Adrenal gland (tissue), 12 donors: ENCODE data around the gene RPL29. TPM values are rescaled to one million over a fixed set of nuclear protein-coding genes. Genes with fewer than 3 reads are reported as not detected.

ENCODE experiments used
- DNase-seq, 7 donors: peaks; one replicate each; pipeline ENCODE4 v3.0.0-alpha.2; 2019 to 2020
- H3K27ac ChIP-seq, 5 donors: fragments of 200-600 bp; sonication (generic) in 4 of 5; 1 replicate in 3 of 5; 2 replicates in 2 of 5; pipeline versions ENCODE4 v1.5.1 to v1.8.0; 2016 to 2020; ENCODE audit warnings: mild to moderate bottlenecking in 1 of 5
- H3K27me3 ChIP-seq: fragments of 200-600 bp; 2 replicates; pipeline ENCODE4 v1.8.0; 2021
- H3K36me3 ChIP-seq, 2 donors: fragments of 200-600 bp; replicated peaks in 1 of 2; 1 replicate in 1 of 2; 2 replicates in 1 of 2; pipeline versions ENCODE4 v1.5.1 to v1.8.0; 2018 to 2022
- H3K4me1 ChIP-seq, 2 donors: fragments of 200-600 bp; replicated peaks in 1 of 2; 1 replicate in 1 of 2; 2 replicates in 1 of 2; pipeline versions ENCODE4 v1.5.1 to v1.8.0; 2018 to 2021
- H3K4me3 ChIP-seq, 4 donors: fragments of 200-600 bp; sonication (generic) in 3 of 4; one replicate each; pipeline ENCODE4 v1.5.1; 2016 to 2018
- H3K9me3 ChIP-seq, 3 donors: fragments of 200-600 bp; sonication (generic) in 1 of 3; replicated peaks in 1 of 3; 1 replicate in 2 of 3; 2 replicates in 1 of 3; pipeline versions ENCODE4 v1.5.1 to v1.8.0; 2016 to 2021
- CTCF ChIP-seq, 6 experiments: fragments of 450-650 bp in 4 of 6; fragments of 200-600 bp in 2 of 6; sonication (generic) in 1 of 6; IDR thresholded peaks; 1 replicate in 5 of 6; 2 replicates in 1 of 6; pipeline versions ENCODE4 v1.5.1 to v1.8.0; 2016 to 2021; ENCODE audit warnings: antibody characterized with exemption in 6 of 6, mild to moderate bottlenecking in 2 of 6, moderate library complexity in 1 of 6
- POLR2A ChIP-seq, 2 donors: fragments of 450-650 bp; IDR thresholded peaks; one replicate each; pipeline ENCODE4 v1.6.1; 2017; ENCODE audit warnings: antibody characterized with exemption in 2 of 2, mild to moderate bottlenecking in 2 of 2, moderate library complexity in 1 of 2
- WGBS, 4 donors: extraction: QIAGEN DNeasy Blood & Tissue Kit in 2 of 4; methylation state at CpG; one replicate each; pipeline versions ENCODE4 v1.1.5 to v1.1.7; 2013 to 2017; 5-methylcytosine and 5-hydroxymethylcytosine counted together
- intact Hi-C, 2 donors: fragments of 100-400 bp; cut with DNase I; formaldehyde crosslinking; loops; one replicate each; pipeline versions ENCODE4 v1.14.1 to v1.15.0; 2022 to 2023
- polyA plus RNA-seq, 3 donors: library from polyadenylated mRNA; stranded (reverse); fragments of 200-250 nt in 2 of 3; fragments of 350-450 nt in 1 of 3; fragmentation: Illumina TruSeq in 1 of 3; extraction: RNeasy Lipid Tissue Mini Kit (QIAGEN cat#74804) in 1 of 3; gene quantifications; one replicate each; pipeline ENCODE4 v1.2.3, GENCODE V29; 2013 to 2014
- total RNA-seq, 9 donors: library from RNA; depleted of rRNA in 4 of 9; stranded (reverse); fragments of >200 nt in 4 of 9; fragments of 120-200 nt in 1 of 9; fragmentation: NEBNext Ultra II Directional in 1 of 9; extraction: Animal tissue kit (Norgen Biotek cat#: 25700) in 1 of 9; gene quantifications; one replicate each; pipeline versions ENCODE4 v1.1.0 to v1.2.4, GENCODE V29; 2013 to 2023
- donor health status: healthy with polysubstance abuse.
- donor health status: Bipolar disorder and iron deficiency.
- donor health status: DM: yes; HTN: yes; CAD: no.
- donor health status: DM: no; HTN: no; CAD: no.
- donor health status: DM: no; HTN: no; CAD: no.
- donor health status: DM: yes; HTN: yes; CAD: no.

Gene RPL29
- total and polyA plus RNA-seq, 12 donors = 947 to 3,421 (median 1,448) TPM

- H3K36me3 ChIP-seq = no peaks in the 10 kb centered on the region
- H3K4me3 ChIP-seq = no peak overlapping the region
- no peak for TF ChIP-seq CTCF (IDR thresholded peaks at IDR 0.05)
- no peak for TF ChIP-seq POLR2A (IDR thresholded peaks at IDR 0.05)
- H3K27me3 ChIP-seq = no peaks in the 10 kb centered on the region
- DNase-seq = no peak
- H3K27ac ChIP-seq = no peak overlapping the region
- no peaks in the 10 kb centered on the region for H3K9me3 ChIP-seq
- peaks cover 0 to 15% of the 10 kb centered on the region in 2 donors for H3K4me1 ChIP-seq
- intact Hi-C loops = no loop called here
These were observed 14.7 kb upstream of the RPL29 start for GRCh38 chr3:52010431-52010830.

GRCh38 chr3:52007291-52007690, 11.6 kb upstream of the RPL29 start:
- Histone ChIP-seq H3K36me3 (no peaks in the 10 kb centered on the region), H3K4me3 (no peak overlapping the region), H3K27me3 (no peaks in the 10 kb centered on the region), H3K27ac (peak overlapping the region in 1 of 5 donors; percentile 56), H3K4me1 (peaks cover 0 to 27% of the 10 kb centered on the region in 2 donors), H3K9me3 (no peaks in the 10 kb centered on the region)
- no peak for DNase-seq
- TF ChIP-seq POLR2A (IDR thresholded peaks at IDR 0.05) = no peak
- TF ChIP-seq CTCF (IDR thresholded peaks at IDR 0.05) = no peak
- WGBS, 4 donors = 41 to 65% (median 60%) methylated on average over 4 of the region's 4 CpGs
- intact Hi-C loops = no loop called here

GRCh38 chr3:52006820-52007133, 11.1 kb upstream of the RPL29 start:
- 57 to 77% (median 69%) methylated on average over 6 of the region's 6 CpGs for WGBS, 4 donors
- no peaks in the 10 kb centered on the region for H3K36me3 ChIP-seq
- no peak overlapping the region for H3K4me3 ChIP-seq
- H3K27ac ChIP-seq = peak overlapping the region in 2 of 5 donors; percentile 56 to 64
- intact Hi-C loops = no loop called here
- no peaks in the 10 kb centered on the region for H3K9me3 ChIP-seq
- no peak for TF ChIP-seq POLR2A (IDR thresholded peaks at IDR 0.05)
- TF ChIP-seq CTCF (IDR thresholded peaks at IDR 0.05) = no peak
- peaks cover 0 to 27% of the 10 kb centered on the region in 2 donors for H3K4me1 ChIP-seq
- no peaks in the 10 kb centered on the region for H3K27me3 ChIP-seq
- no peak for DNase-seq

- intact Hi-C loops = no loop called here
- peaks cover 0 to 27% of the 10 kb centered on the region in 2 donors for H3K4me1 ChIP-seq
- no peak for DNase-seq
- 39 to 77% (median 52%) methylated on average over 5 to 8 of the region's 8 CpGs for WGBS, 4 donors
- TF ChIP-seq POLR2A (IDR thresholded peaks at IDR 0.05) (no peak), CTCF (IDR thresholded peaks at IDR 0.05) (no peak)
- H3K27me3 ChIP-seq = no peaks in the 10 kb centered on the region
- peak overlapping the region in 2 of 5 donors; percentile 56 to 64 for H3K27ac ChIP-seq
- no peaks in the 10 kb centered on the region for H3K9me3 ChIP-seq
- no peaks in the 10 kb centered on the region for H3K36me3 ChIP-seq
- H3K4me3 ChIP-seq = no peak overlapping the region
These were observed 10.5 kb upstream of the RPL29 start for GRCh38 chr3:52006017-52006819.
